NCI-H1092 (cell line): Measurements from ENCODE around the gene VWA5A.
"Not testable (repeated sequence)": the region's sequence is repeated elsewhere in the genome, so short reads cannot be mapped to it uniquely, and the experiment has no call there.

Experiments
- DNase-seq: peaks from one replicate; lab custom pipeline; 2025; lab: John Stamatoyannopoulos, UW

Gene VWA5A

DNA sequence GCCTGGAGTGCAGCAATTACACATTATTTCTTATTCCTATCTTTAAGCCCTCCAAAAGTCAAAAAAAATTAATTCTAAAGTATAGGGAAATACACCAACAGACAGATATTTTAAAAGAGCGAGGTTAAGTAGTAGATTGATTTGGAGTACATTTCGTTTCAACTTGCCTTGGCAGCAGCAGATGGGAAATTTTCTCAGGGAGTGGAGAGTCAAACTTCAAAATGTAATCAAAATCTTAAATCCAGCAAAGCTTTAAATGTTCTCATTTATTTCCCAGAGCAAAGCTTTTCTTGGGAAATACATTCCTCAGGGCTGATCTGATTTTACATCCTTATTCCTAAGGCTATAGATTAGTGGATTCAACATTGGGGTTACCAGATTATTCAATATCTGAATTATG is 21.9 kb upstream of the VWA5A start:
- no peak for DNase-seq

DNA sequence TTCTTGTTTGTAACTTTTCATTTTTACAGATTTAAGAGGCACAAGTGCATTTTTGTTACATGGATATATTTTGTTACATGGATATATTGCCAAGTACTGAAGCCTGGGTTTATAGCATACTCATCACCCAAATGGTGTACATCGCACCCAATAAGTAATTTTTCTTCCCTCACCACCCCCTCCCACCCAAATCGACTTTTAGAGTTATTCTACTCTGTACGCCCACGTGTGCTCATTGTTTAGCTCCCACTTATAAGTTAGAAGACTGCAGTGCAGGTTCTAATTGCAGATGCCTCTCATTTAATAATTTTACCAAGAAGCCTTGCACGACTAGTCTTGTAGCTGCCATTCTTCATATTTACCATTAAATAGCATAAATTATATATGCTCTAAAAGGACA is 20.5 kb upstream of the VWA5A start:
- no peak for DNase-seq

DNA sequence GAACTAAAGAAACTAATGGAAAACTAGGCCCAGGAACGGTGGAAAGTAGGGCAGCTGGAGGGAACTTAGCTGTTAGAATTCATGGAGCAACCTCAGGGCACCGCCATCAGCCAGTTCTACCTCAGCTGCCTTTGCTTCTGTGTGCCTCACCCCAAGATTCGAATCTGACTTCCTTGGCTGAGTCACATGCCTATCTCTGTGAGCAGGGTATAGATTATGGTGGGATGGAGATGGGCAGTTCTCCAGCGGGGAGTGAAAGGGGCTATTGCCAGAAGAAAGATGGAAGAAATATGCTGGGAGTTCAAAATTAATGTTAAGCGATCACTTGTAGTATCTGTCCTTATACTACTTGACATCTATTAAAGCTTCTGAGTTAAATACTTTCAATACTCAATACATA is 18.9 kb upstream of the VWA5A start:
- DNase-seq, result no peak

DNA sequence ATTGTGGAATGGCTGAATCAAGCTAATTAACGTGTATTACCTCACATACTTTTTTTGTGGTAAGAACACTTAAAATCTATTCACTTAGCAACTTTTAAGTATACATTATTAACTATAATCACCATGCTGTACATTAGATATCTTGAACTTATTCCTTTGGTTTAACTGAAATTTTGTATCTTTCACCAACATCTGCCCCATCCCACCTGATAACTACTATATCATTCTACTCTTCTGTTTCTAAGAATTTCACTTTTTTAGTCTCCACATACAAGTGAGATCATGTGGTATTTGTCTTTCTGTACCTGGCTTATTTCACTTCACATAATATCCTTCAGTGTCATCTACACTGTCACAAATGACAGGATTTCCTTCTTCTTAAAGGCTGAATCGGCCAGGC is 17.1 kb upstream of the VWA5A start:
- DNase-seq, result no peak

DNA sequence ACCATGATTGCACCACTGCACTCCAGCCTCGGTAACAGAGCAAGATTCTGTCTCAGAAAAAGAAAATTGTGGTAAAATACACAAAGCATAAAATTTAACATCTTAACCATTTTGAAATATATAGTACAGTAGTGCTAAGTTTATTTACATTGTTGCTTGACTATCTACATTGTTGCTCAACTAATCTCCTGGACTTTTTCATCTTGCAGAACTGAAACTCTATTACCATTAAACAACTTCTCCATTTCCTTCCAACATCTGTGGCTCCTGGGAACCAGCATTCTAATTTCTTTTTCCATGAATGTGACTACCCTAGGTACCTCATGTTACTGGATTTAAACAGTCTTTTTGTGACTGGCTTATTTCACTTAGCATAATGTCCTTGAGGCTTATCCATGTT is 13.5 kb upstream of the VWA5A start:
- DNase-seq, result no peak

DNA sequence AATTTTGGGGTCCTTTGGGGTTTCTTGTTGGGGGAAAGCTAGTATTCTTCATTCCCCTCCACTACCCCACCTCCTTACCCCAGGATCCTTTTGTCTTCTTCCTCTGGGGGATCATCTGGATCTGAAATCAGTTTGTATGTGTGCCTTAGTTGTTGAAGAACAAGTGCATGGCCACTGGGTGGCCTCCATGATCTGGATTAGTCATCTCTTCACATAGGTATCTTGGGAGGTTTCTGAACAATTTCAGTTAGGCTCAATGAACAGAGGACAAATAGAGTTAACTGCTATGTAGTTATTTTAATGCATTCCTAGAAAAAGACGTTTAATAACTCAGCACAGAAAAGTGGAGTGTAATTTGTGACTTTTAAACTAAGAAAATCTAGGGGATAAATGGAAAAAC is 7.1 kb upstream of the VWA5A start:
- peak; percentile 35 for DNase-seq

DNA sequence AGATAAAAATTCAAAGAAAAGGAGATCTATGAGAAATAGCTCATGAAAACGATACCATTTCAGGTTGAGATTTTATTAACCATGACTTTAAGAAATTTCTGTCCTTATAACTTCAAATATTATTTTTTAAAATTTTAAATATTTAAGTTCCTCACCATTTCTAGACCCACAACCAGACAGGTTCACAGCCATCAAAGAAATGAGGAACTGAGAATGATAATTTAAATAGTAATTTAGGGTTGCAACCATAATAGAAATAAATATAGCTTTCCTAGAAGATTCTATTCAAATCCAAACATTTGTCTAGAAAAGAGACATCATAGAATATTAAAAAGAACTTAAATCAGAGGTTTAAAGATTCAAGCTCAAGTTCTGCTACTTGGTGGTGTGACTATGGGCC is 5.9 kb upstream of the VWA5A start:
- no peak for DNase-seq

DNA sequence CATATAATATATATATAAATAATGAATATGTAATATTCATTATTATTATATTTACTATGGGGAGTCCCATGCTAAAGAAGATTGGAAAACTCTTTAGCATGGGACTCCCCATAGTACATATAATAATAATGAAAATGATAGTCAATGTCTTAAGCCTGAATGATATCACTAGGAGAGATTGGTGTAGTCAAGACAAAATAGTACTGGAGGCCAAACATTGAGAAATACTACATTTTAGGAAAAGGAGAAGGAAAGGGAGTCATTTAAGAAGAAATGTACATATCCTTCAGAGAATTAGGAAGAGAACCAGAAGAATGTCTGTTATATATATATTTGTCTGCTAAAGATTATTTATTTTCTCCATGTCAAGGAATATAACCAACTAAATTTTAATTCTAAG is 5.0 kb upstream of the VWA5A start:
- no peak for DNase-seq

DNA sequence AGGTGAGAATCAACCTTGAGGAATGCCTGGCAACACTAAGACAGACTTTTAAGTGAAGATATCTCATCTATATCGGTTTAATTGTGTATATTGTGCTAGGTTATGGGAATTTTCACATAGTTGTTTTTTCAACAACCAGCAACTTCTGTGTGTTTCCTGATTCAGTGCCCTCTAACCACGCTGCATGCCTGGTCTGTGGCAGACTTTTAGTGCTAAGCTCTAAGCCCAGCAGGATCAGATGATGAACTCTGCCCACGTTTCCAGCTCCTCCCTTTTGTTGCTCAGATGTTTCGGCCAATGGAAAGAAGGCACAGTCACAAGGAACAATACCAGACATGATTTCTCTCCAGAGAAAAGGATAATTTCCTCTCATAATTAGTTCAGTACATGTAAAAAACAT is 1.4 kb upstream of the VWA5A start:
- no peak for DNase-seq

DNA sequence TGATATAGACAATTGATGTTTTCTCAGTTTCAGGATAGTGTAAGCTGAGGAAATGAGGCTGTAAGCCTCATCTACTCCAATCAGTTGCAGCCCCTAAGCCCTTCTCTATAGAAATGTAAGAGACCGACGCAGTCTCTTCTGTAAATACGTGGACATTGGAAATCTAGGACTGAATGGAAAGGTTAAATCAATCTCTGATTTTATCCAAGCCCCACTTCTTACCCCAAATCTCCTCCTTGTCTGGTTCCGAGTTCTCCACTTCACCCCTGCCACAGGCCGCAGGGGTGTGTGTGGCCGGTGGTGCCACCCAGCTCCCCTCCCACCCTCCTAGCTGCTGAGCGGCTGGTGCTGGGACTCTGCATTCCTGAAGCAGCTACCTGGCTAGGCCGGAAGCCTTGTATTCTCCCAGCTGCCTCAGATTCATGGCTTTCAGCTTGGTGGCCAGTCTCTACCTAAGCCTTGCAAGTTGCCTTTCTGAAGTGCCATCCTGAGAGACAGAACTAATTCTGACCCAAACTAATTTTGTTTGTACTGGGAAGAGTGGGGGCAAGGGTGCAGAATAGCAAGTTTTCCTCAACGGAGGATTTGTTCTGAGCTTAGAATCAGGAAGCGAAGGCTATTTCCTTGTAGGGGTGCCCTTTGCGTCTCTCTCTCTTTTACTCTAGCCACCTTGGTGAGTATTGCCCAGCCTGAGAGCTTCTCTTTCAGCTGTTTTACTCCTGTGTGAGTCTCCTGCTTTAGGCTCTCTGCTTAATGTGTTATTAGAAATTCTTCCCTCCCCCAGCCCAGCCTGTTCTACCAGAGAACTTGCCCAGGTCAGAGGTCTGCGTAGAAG is 749 bp downstream of the VWA5A start:
- no peak for DNase-seq

DNA sequence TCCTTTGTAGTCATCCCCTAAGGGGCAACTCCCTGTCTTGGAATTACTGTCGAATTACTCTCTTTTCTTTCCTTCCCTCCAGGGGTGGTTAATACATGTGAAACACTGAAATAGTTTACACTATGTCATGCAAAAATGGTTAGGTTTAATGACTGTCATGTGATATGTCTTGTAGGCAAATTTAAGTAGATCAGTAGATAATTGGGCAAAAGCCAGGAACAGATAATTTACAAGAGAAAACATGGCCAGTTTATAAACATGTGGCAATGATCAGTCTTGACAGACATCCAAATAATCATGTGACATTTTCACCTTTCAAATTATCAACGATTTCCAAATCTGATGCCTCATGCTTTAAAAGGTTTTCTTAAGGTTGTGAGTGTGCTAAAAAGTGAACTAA is 3.9 kb downstream of the VWA5A start:
- no peak for DNase-seq

DNA sequence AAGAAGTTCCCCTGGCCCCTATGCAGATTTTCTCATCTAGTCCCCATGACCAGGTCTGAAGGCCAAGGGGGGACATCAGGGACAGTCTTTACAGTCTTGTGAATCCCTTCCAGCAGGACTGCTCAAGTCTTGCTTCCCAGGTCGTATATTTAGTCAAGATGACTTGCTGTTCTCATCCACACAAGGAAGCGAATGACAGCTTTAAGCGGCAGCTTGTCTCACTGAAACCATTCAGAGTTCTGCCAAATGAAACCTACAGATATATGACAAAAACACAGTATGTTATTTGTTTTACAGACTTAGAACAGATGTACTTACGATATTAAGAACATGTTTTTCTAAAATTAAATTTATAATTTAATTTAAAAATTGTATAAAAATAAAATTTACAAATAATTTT is 5.6 kb downstream of the VWA5A start:
- no peak for DNase-seq

DNA sequence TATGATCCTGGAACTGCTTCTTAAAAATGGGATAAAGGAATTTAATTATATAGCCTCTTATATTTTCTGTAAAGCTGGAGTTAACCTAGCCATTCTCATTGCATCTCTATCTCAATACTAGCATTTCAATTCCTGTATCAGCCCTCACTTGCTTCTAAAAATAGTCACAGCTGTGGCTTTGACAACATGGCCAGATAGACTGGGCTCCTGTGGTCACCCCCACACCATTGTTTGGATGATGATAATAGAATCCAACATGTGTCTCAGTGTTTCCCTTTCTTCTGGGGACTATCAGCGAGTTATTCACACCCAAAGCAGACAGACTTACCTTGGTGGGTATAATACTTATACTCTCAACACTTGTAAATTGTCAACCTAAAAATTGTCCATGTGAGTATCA is 6.9 kb downstream of the VWA5A start:
- DNase-seq, result no peak

DNA sequence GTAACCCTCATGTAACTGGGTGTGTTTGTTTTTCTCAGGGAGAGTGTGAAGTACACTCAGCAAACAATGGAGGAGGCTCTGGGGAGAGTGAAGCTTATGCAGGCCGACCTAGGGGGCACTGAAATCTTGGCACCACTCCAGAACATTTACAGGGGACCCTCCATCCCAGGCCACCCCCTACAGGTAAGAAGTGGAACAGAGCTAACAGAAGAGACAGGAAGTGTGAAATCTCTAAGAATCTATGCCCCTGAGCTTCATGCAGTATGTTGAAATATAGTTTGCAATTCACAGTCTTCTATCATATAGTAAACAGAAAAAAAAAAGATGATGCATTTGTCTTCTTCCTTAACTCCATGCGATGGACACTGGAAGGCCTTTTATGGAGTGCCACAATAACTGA is 8.4 kb downstream of the VWA5A start:
- peak; percentile 34 for DNase-seq

DNA sequence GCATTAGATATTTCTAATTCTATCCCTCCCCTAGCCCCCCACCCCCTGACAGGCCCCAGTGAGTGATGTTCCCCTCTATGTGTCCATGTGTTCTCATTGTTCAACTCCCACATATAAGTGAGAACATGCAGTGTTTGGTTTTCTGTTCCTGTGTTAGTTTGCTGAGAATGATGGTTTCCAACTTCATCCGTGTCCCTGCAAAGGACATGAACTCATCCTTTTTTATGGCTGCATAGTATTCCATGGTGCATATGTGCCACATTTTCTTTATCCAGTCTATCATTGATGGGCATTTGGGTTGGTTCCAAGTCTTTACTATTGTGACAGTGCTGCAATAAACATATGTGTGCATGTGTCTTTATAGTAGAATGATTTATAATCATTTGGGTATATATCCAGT is 11.9 kb downstream of the VWA5A start:
- not testable (repeated sequence) for DNase-seq

DNA sequence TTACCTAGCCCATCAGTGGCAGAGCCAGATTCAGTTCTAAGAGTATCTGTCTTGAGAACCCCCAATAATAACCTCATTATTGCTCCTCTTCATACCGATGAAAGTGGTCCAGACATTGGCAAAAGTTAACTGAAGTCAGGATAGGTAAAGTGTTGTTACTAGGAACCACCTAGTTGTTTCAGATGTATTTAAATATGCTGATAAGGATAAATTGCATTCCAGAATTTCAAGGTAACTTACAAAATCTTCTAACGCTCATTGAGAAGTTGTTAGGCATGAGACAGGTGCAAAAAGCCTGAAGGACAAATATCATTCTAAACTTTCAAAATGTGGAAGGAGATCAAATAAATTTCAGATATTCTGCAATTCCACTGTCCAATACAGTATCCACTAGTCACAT is 27.8 kb downstream of the VWA5A start:
- DNase-seq, result no peak

DNA sequence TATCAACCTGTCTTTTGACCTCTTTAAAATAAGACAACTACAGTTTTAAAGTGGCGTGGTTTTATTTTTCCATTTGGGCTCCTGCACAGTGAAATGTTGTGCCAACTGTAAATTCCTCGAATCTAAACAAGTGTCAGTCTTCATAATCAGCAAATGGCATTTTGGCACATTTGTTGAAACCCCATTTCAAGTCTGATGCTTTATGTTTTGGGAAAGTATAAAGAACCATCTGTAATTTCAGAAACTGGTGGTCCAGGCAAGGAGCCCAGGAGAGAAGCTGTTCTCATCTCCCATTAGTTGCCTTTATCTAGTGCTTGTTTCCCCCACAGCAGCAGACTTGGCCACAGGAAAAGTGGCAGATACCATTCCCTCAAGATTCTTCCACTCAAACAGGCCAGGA is 32.7 kb downstream of the VWA5A start:
- no peak for DNase-seq

DNA sequence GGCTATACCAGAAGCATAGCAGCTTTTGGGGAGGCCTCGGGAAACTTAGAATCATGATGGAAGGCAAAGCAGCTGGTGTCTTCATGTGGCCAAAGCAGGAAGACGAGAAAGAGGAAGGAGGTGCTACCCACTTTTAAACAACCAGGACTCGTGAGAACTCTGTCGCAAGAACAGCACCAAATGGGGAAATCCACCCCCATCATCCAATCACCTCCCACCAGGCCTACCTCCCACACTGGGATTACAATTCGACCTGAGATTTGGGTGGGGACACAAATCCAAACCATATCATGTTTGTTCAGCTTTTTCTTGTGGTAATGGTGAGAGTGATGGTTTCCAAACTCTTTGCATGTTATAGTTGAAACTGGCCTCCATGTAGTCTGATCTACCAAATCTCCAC is 35.4 kb downstream of the VWA5A start:
- no peak for DNase-seq

DNA sequence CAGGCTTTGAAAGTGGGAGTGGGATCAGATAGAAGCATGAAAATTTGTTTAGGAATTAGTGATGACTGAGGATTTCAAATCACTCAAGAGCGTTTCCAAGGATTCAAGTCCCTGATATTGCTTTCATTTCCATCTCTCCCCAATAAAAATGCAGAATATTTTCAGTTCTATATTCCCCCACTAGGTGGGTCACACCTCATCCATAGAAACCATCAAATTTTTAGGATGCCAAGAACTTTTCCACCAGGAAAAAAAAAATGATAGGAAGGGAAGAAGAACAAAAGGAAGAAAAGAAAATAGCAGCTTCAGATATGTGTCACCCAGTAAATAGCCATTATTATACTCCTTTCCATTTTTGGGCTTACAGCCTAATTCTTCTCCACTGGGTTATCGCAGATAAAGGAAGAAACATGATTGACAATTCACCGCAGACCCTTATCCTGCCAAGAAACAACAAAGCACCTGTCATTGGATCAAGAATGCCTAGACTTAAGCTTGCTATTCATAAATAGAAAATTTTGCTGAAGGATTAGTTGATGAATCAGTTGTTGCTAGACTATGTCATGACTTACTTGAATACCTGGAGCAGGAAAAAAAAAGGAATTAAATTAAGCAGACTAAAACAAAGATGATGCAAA is 37.6 kb downstream of the VWA5A start:
- no peak for DNase-seq

DNA sequence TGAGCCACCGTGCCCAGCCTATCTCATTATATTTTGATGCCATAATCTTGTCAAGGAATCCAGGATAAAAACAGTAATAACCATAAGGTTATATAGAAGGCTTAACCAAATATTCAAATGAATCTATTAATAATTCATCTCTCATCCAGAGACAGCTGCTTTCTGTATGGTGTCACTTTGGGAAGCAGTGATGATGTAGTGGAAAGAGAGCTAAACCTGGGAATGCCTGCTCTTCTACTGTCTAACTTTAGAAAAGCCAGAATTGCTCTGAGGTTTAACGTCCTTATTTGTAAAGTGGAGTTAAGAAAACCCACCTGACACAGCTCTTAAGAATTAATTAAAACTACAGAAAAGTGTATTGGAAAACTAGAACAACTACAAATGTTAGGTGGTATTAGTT is 38.6 kb downstream of the VWA5A start:
- DNase-seq, result no peak

DNA sequence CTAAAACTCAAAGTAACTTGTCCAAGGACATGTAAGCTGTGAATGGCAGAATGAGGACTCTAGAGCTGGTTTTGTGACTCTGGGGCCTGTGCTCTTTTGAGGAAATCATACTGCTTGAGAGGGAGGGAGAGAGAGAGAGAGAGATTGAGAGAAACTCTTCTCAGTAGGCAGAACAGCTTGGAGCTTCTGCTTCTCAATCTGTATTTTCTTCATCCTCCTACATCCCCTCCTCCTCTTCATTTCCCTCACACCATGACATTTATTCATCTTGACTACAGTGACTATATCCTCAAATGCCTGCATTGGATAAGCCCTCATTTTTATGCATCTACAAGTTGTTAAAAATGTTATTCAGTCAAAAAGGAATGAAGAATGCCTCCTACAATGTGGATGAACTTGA is 44.2 kb downstream of the VWA5A start:
- no peak for DNase-seq

DNA sequence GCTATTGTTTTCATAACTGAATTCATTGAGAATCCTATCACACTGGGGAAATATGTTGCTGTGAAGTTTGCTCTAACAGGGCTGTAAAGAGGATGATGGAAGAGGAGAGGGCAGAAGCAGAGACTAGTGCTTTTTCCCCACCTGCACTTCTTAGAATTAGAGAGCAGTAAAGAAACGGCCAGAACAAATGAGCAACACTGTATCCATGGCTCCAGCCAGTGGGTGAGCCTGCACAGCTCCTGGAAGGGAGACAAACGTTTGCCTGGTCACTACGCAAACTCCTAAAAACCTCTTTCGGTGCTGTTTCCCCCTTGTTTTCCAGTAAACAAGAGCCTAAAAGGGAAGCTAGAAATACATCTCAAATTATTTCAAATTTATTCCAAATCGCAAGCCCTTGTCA is 45.7 kb downstream of the VWA5A start:
- DNase-seq, result no peak

DNA sequence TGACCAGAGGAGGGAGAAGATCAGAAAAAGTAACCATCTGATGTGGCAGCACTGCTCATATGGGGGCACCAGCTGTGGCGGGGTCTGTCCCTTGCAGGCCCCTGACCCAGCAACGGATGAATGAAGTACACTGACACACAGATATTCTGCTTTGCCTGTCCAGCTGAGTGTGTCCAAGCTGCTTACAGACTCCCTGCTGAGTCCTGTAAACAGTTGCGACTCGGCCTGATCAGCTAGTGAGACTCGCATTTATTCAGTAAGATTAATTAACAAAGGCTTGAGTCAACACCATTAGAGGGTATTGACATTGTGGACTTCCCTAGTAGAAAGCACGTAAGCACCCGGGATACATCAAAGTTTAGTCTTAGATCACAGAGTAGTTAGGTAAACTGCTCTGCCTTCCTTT is 52.6 kb downstream of the VWA5A start:
- no peak for DNase-seq

DNA sequence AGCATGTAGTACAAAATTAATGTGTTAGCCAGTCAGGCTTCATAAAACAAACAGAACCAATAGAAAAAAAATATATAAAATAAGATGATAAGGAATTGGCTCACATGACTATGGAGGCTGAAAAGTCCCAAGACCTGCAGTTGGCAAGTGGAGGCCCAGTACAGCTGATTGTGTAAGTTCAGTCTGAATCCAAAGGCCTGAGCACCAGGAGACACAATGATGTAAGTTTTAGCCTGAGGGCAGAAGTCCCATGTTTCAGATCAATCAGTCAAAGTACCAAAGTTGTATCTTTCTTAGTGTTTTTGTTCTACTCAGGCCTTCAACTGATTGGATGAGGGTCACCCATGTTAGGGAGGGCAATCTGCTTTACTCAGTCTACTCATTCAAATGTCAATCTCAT is 53.5 kb downstream of the VWA5A start:
- no peak for DNase-seq
